H1 (cell line): ENCODE results near the gene ARID3B. TPM values are rescaled to one million over a fixed set of nuclear protein-coding genes. Genes with fewer than 3 reads are reported as not detected.

ENCODE experiments used
- CTCF ChIA-PET: fragments of 300-600 bp; sonication (Branson Sonifier 250); formaldehyde crosslinking; loops from one replicate; lab custom pipeline; 2021; ENCODE audit not compliant: partially characterized antibody; lab: Charles Lee
- POLR2A ChIA-PET: fragments of 300-600 bp; sonication (Branson Sonifier 250); formaldehyde crosslinking; loops from one replicate; lab custom pipeline; 2021; ENCODE audit warnings: inconsistent platforms; ENCODE audit not compliant: partially characterized antibody; lab: Charles Lee
- DNase-seq, 2 experiments: peaks; one replicate each; pipeline versions ENCODE4 v3.0.0 to v3.0.0-alpha.2; 2010 to 2022; ENCODE audit warnings: low spot score in 2 of 2, low read depth in 1 of 2, mixed read lengths in 1 of 2
- FAIRE-seq: peaks from 2 replicates; lab custom pipeline; 2011; peaks lifted over from hg19 to GRCh38; lab: Jason Lieb, UNC
- H2AFZ ChIP-seq: 2 replicates; pipeline ENCODE4 v1.8.1; 2012; ENCODE audit warnings: low read length, inconsistent platforms
- H2AK5ac ChIP-seq: 2 replicates; pipeline ENCODE4 v1.6.1; 2013; ENCODE audit warnings: low read depth, low read length
- H2BK120ac ChIP-seq: replicated peaks from 2 replicates; pipeline ENCODE3; 2013; ENCODE audit warnings: low read depth, low read length, inconsistent platforms
- H2BK12ac ChIP-seq: 2 replicates; pipeline ENCODE4 v1.6.1; 2013; ENCODE audit warnings: low read depth, low read length
- H2BK15ac ChIP-seq: 2 replicates; pipeline ENCODE4 v1.6.1; 2013; ENCODE audit warnings: low read length
- H2BK20ac ChIP-seq: 2 replicates; pipeline ENCODE4 v1.6.1; 2013; ENCODE audit warnings: low read length
- H2BK5ac ChIP-seq: 2 replicates; pipeline ENCODE4 v1.6.1; 2013; ENCODE audit warnings: low read depth, low read length
- H3K14ac ChIP-seq: 2 replicates; pipeline ENCODE4 v1.6.1; 2013; ENCODE audit warnings: inconsistent platforms; ENCODE audit not compliant: insufficient read length
- H3K18ac ChIP-seq: 2 replicates; pipeline ENCODE4 v1.6.1; 2013; ENCODE audit warnings: low read length; ENCODE audit errors: extremely low read depth
- H3K23ac ChIP-seq: 2 replicates; pipeline ENCODE4 v1.6.1; 2013; ENCODE audit warnings: inconsistent platforms; ENCODE audit not compliant: insufficient read length
- H3K23me2 ChIP-seq: 2 replicates; pipeline ENCODE4 v1.6.1; 2013; ENCODE audit warnings: low read depth, low read length
- H3K27ac ChIP-seq: 2 replicates; pipeline ENCODE4 v1.6.1; 2011; ENCODE audit warnings: low read depth, low read length, inconsistent platforms
- H3K27me3 ChIP-seq, 4 experiments: replicated peaks in 1 of 4; 1 replicate in 1 of 4; 2 replicates in 3 of 4; pipeline versions ENCODE4 v1.6.1 to v1.8.1; 2011 to 2013; ENCODE audit warnings: low read length in 3 of 4, mild to moderate bottlenecking in 3 of 4, inconsistent platforms in 2 of 4, mixed read lengths in 2 of 4, moderate library complexity in 1 of 4; ENCODE audit not compliant: control insufficient read depth in 3 of 4, insufficient read depth in 3 of 4; ENCODE audit errors: extremely low read depth in 1 of 4
- H3K36me3 ChIP-seq, 4 experiments: 2 replicates each; pipeline versions ENCODE4 v1.6.1 to v1.8.1; 2011 to 2013; ENCODE audit warnings: mild to moderate bottlenecking in 4 of 4, low read length in 3 of 4, moderate library complexity in 2 of 4, control low read depth in 1 of 4, inconsistent platforms in 1 of 4; ENCODE audit not compliant: insufficient read depth in 4 of 4, control insufficient read depth in 2 of 4
- H3K4ac ChIP-seq: replicated peaks from 2 replicates; pipeline ENCODE3; 2013; ENCODE audit warnings: low read length, low read depth, mixed read lengths, inconsistent platforms; ENCODE audit not compliant: insufficient read length
- H3K4me1 ChIP-seq, 4 experiments: replicated peaks in 1 of 4; 1 replicate in 1 of 4; 2 replicates in 3 of 4; pipeline versions ENCODE4 v1.6.1 to v1.8.1; 2011 to 2013; ENCODE audit warnings: low read length in 3 of 4, inconsistent platforms in 2 of 4, mixed read lengths in 1 of 4; ENCODE audit not compliant: insufficient read depth in 4 of 4, control insufficient read depth in 3 of 4
- H3K4me2 ChIP-seq, 2 experiments: 2 replicates each; pipeline versions ENCODE4 v1.6.1 to v1.8.1; 2011 to 2013; ENCODE audit warnings: low read depth in 2 of 2, low read length in 2 of 2, control low read depth in 1 of 2, inconsistent platforms in 1 of 2, mild to moderate bottlenecking in 1 of 2; ENCODE audit not compliant: insufficient read depth in 1 of 2
- H3K4me3 ChIP-seq, 4 experiments: fragments of 200-600, 300-600 bp in 1 of 4; sonication (generic), shearing (Covaris generic), sonication (Bioruptor Twin) in 1 of 4; 2 replicates each; pipeline versions ENCODE4 v1.5.1 to v1.8.1; 2011 to 2016; ENCODE audit warnings: low read length in 4 of 4, low read depth in 3 of 4, control low read depth in 2 of 4, inconsistent platforms in 2 of 4, mild to moderate bottlenecking in 2 of 4, mixed read lengths in 1 of 4, moderate library complexity in 1 of 4; ENCODE audit not compliant: insufficient read depth in 2 of 4; ENCODE audit errors: extremely low read depth in 1 of 4
- H3K56ac ChIP-seq: replicated peaks from 2 replicates; pipeline ENCODE3; 2013; ENCODE audit warnings: low read depth, mild to moderate bottlenecking, mixed read lengths, low read length, inconsistent platforms; ENCODE audit not compliant: insufficient read length
- H3K79me1 ChIP-seq: 2 replicates; pipeline ENCODE4 v1.6.1; 2013; ENCODE audit warnings: low read depth, low read length, control low read depth
- H3K79me2 ChIP-seq, 2 experiments: 2 replicates each; pipeline versions ENCODE4 v1.6.1 to v1.8.1; 2012 to 2013; ENCODE audit warnings: low read length in 2 of 2, mild to moderate bottlenecking in 2 of 2, inconsistent platforms in 1 of 2; ENCODE audit not compliant: insufficient read depth in 2 of 2, control insufficient read depth in 1 of 2
- H3K9ac ChIP-seq, 4 experiments: replicated peaks in 1 of 4; 1 replicate in 1 of 4; 2 replicates in 3 of 4; pipeline versions ENCODE4 v1.6.1 to v1.8.1; 2011 to 2013; ENCODE audit warnings: low read depth in 3 of 4, low read length in 3 of 4, control low read depth in 2 of 4, mild to moderate bottlenecking in 2 of 4, moderate library complexity in 2 of 4, inconsistent platforms in 1 of 4; ENCODE audit errors: extremely low read depth in 1 of 4
- H3K9me3 ChIP-seq, 2 experiments: 2 replicates each; pipeline versions ENCODE4 v1.6.1 to v1.8.1; 2012 to 2013; ENCODE audit warnings: mild to moderate bottlenecking in 2 of 2, moderate library complexity in 2 of 2, control low read depth in 1 of 2, inconsistent platforms in 1 of 2, low read depth in 1 of 2, low read length in 1 of 2, mixed read lengths in 1 of 2; ENCODE audit not compliant: insufficient read depth in 2 of 2
- H4K20me1 ChIP-seq, 2 experiments: replicated peaks in 1 of 2; 2 replicates each; pipeline versions ENCODE3 to v1.8.1; 2011 to 2013; ENCODE audit warnings: inconsistent platforms in 2 of 2, low read length in 2 of 2, mild to moderate bottlenecking in 1 of 2; ENCODE audit not compliant: insufficient read depth in 2 of 2, control insufficient read depth in 1 of 2
- H4K5ac ChIP-seq: 2 replicates; pipeline ENCODE4 v1.6.1; 2013; ENCODE audit warnings: low read length, low read depth, mixed read lengths, inconsistent platforms; ENCODE audit not compliant: insufficient read length
- H4K8ac ChIP-seq: 2 replicates; pipeline ENCODE4 v1.8.0; 2013; ENCODE audit warnings: mild to moderate bottlenecking, moderate library complexity, low read length, inconsistent platforms; ENCODE audit not compliant: insufficient read depth; ENCODE audit errors: extremely low read depth
- H4K91ac ChIP-seq: replicated peaks from 2 replicates; pipeline ENCODE3; 2013; ENCODE audit warnings: low read length, mixed read lengths, inconsistent platforms; ENCODE audit not compliant: insufficient read length
- BACH1 ChIP-seq: IDR thresholded peaks from 2 replicates; pipeline ENCODE4 v1.6.1; 2012; ENCODE audit warnings: low read length, improper control_type of control experiment
- BCL11A ChIP-seq, 2 experiments: IDR thresholded peaks; one replicate each; pipeline ENCODE4 v1.6.1; 2011; ENCODE audit warnings: low read depth in 2 of 2, low read length in 2 of 2, mild to moderate bottlenecking in 2 of 2
- BRCA1 ChIP-seq: IDR thresholded peaks from 2 replicates; pipeline ENCODE4 v1.6.1; 2012; ENCODE audit warnings: low read depth, low read length, improper control_type of control experiment
- CEBPB ChIP-seq: IDR thresholded peaks from 2 replicates; pipeline ENCODE4 v1.6.1; 2012; ENCODE audit warnings: low read depth, low read length
- KDM1A ChIP-seq: fragments of 200-600, 300-600 bp; sonication (generic); IDR thresholded peaks from 2 replicates; pipeline ENCODE4 v1.7.1; 2016; ENCODE audit warnings: mild to moderate bottlenecking, low read length, borderline replicate concordance
- MAX ChIP-seq: IDR thresholded peaks from 2 replicates; pipeline ENCODE4 v1.6.1; 2012; ENCODE audit warnings: inconsistent platforms
- RFX5 ChIP-seq: IDR thresholded peaks from 2 replicates; pipeline ENCODE4 v1.6.1; 2011; ENCODE audit warnings: low read depth, low read length, improper control_type of control experiment, borderline replicate concordance
- RNF2 ChIP-seq: fragments of 200-900, 300-1000 bp; sonication (generic); IDR thresholded peaks from 2 replicates; pipeline ENCODE4 v1.7.1; 2016; ENCODE audit warnings: borderline replicate concordance, low read depth, mild to moderate bottlenecking, antibody characterized with exemption, low read length; ENCODE audit not compliant: poor library complexity, severe bottlenecking; ENCODE audit errors: missing control alignments
- SP4 ChIP-seq: IDR thresholded peaks from 2 replicates; pipeline ENCODE4 v1.6.1; 2012; ENCODE audit warnings: low read length, inconsistent platforms
- TAF7 ChIP-seq: optimal IDR thresholded peaks from 2 replicates; pipeline ENCODE3; 2011; ENCODE audit warnings: low read depth, mild to moderate bottlenecking, inconsistent platforms, low read length, moderate library complexity, borderline replicate concordance
- USF2 ChIP-seq: IDR thresholded peaks from 2 replicates; pipeline ENCODE4 v1.6.1; 2011; ENCODE audit warnings: low read length, improper control_type of control experiment
- WGBS, 2 experiments: shearing (Covaris generic) in 1 of 2; methylation state at CpG; one replicate each; pipeline versions ENCODE4 v1.1.6 to v1.1.7; 2013 to 2015; ENCODE audit warnings: low lambda C conversion rate in 2 of 2, mixed read lengths in 2 of 2, inconsistent platforms in 1 of 2, low coverage in 1 of 2, missing lambda C conversion rate in 1 of 2; ENCODE audit not compliant: insufficient replicate concordance in 2 of 2, insufficient coverage in 1 of 2, insufficient read length in 1 of 2; ENCODE audit errors: extremely low coverage in 1 of 2, missing lambda C conversion rate in 1 of 2; 5-methylcytosine and 5-hydroxymethylcytosine counted together
- polyA plus RNA-seq, 7 experiments: library from polyadenylated mRNA; depleted of rRNA in 3 of 7; stranded (reverse) in 5 of 7; unstranded in 2 of 7; fragments of >200 nt in 5 of 7; fragments of 200-250 nt in 2 of 7; gene quantifications; 1 replicate in 5 of 7; 2 replicates in 1 of 7; 4 replicates in 1 of 7; pipeline versions ENCODE4 v1.2.1 to v1.2.3, GENCODE V29; 2011 to 2013; ENCODE audit warnings: missing spikeins in 2 of 7, mixed read lengths in 2 of 7
- total RNA-seq: library from RNA; stranded (reverse); fragmentation: NEBNext Ultra II Directional; extraction: Animal tissue kit (Norgen Biotek cat#: 25700); gene quantifications from 2 replicates; pipeline ENCODE4 v1.2.1, GENCODE V29; 2021

ARID3B gene
- total and polyA plus RNA-seq, 2 of the 8 experiments (the other 6 are each of a cell fraction or from before 2014, with no cell fraction given), result 81.0 to 115 TPM

GRCh38 chr15:74604983-74605794 is 64.2 kb downstream of the ARID3B start:
- H3K14ac ChIP-seq, result no peak overlapping the region
- H2BK5ac ChIP-seq, result no peak overlapping the region
- no peak overlapping the region for H4K5ac ChIP-seq
- ChIA-PET CTCF (interaction anchor here (0.6 to 1.9 kb wide), 2 partner anchors 16 to 53 kb away, joined by 3 to 8 read pairs; no protein-coding TSS in a partner anchor), POLR2A (interaction anchor here (0.5 to 9.3 kb wide), 6 partner anchors 6 to 433 kb away, joined by 3 to 122 read pairs (median 3); partner anchors contain the start of gene CLK3)
- DNase-seq (no peak), FAIRE-seq (no peak)
- H3K4me2 ChIP-seq, result no peak overlapping the region
- no peak overlapping the region for H2BK12ac ChIP-seq
- no peak overlapping the region for H3K9ac ChIP-seq
- no peaks in the 10 kb centered on the region for H3K9me3 ChIP-seq
- no peak overlapping the region for H4K8ac ChIP-seq
- H3K27me3 ChIP-seq, result peaks cover 0 to 3% (median 0%) of the 10 kb centered on the region in 4 experiments; a peak in 2 of 7 replicates
- peaks cover 0 to 4% of the 10 kb centered on the region in 2 experiments for H4K20me1 ChIP-seq
- no peak overlapping the region for H2AFZ ChIP-seq
- H3K4me1 ChIP-seq, result no peaks in the 10 kb centered on the region; a peak in 2 of 7 replicates
- H3K23me2 ChIP-seq, result no peaks in the 10 kb centered on the region
- H3K79me1 ChIP-seq, result no peaks in the 10 kb centered on the region
- H3K18ac ChIP-seq, result no peak overlapping the region
- 91% methylated on average over 12 of the region's 12 CpGs; no CpG with 5 or more reads in 1 of the 2 experiments for WGBS, 2 experiments
- no peaks in the 10 kb centered on the region for H3K79me2 ChIP-seq
- H2BK20ac ChIP-seq, result no peak overlapping the region
- no peak overlapping the region for H3K56ac ChIP-seq
- H2BK120ac ChIP-seq, result no peak overlapping the region
- no peak overlapping the region for H3K4ac ChIP-seq
- H3K36me3 ChIP-seq, result no peaks in the 10 kb centered on the region
- H3K27ac ChIP-seq, result no peak overlapping the region
- H4K91ac ChIP-seq, result no peak overlapping the region
- H3K4me3 ChIP-seq, result no peak overlapping the region
- H2BK15ac ChIP-seq, result no peak overlapping the region
- no peak overlapping the region for H3K23ac ChIP-seq
- no peak overlapping the region for H2AK5ac ChIP-seq
- TF ChIP-seq CEBPB (no peak), BACH1 (no peak), TAF7 (no peak), KDM1A (no peak), MAX (no peak), RFX5 (no peak), BRCA1 (no peak), USF2 (no peak), BCL11A (IDR thresholded peaks at IDR 0.05; ENCODE audit: low read depth in 2 of 2, low read length in 2 of 2) (no peak), SP4 (no peak), RNF2 (no peak)
